OCI-LY1 (cell line): ENCODE data around the gene SUV39H1.

Experiments
- H2AFZ ChIP-seq: fragments of 200-600 bp; sonication (generic), shearing (Covaris generic); 2 replicates; pipeline ENCODE4 v1.6.0; 2014; ENCODE audit warnings: antibody characterized with exemption, mild to moderate bottlenecking, low read length
- H3F3A ChIP-seq: fragments of 200-600 bp; sonication (generic), shearing (Covaris generic); 2 replicates; pipeline ENCODE4 v1.6.0; 2014; ENCODE audit warnings: mild to moderate bottlenecking, antibody characterized with exemption, low read length, moderate library complexity; ENCODE audit not compliant: insufficient read depth
- H3K27ac ChIP-seq: fragments of 200-600 bp; sonication (generic); 2 replicates; pipeline ENCODE4 v1.5.1; 2014; ENCODE audit warnings: low read length, mixed run types, mild to moderate bottlenecking, low read depth; ENCODE audit not compliant: poor library complexity, severe bottlenecking
- H3K27me3 ChIP-seq: fragments of 200-600 bp; sonication (generic); 2 replicates; pipeline ENCODE4 v1.6.0; 2014; ENCODE audit warnings: antibody characterized with exemption, mild to moderate bottlenecking, low read length, moderate library complexity; ENCODE audit not compliant: insufficient read depth
- H3K36me3 ChIP-seq: fragments of 200-600 bp; sonication (generic); 2 replicates; pipeline ENCODE4 v1.6.1; 2014; ENCODE audit warnings: mild to moderate bottlenecking, antibody characterized with exemption, low read length, moderate library complexity, mixed read lengths; ENCODE audit not compliant: insufficient read depth
- H3K4me1 ChIP-seq: fragments of 200-600 bp; sonication (generic); 2 replicates; pipeline ENCODE4 v1.5.1; 2014; ENCODE audit warnings: mild to moderate bottlenecking, low read length, moderate library complexity; ENCODE audit not compliant: insufficient read depth, severe bottlenecking
- H3K4me2 ChIP-seq: fragments of 200-600 bp; sonication (generic), shearing (Covaris generic); 2 replicates; pipeline ENCODE4 v1.6.1; 2014; ENCODE audit warnings: low read length
- H3K4me3 ChIP-seq: fragments of 200-600 bp; sonication (generic); 2 replicates; pipeline ENCODE4 v1.5.1; 2014; ENCODE audit warnings: low read length, low read depth, mild to moderate bottlenecking, mixed read lengths; ENCODE audit not compliant: poor library complexity, severe bottlenecking
- H3K79me2 ChIP-seq: fragments of 200-600 bp; shearing (Covaris generic); 2 replicates; pipeline ENCODE4 v1.6.1; 2016; ENCODE audit warnings: mixed run types, low read length, mixed read lengths; ENCODE audit not compliant: insufficient read depth
- H3K9ac ChIP-seq: fragments of 200-600 bp; sonication (generic), shearing (Covaris generic); 2 replicates; pipeline ENCODE4 v1.6.1; 2014; ENCODE audit warnings: mild to moderate bottlenecking, low read length, mixed read lengths
- H3K9me2 ChIP-seq: fragments of 200-600 bp; sonication (generic), shearing (Covaris generic); 2 replicates; pipeline ENCODE4 v1.6.1; 2014; ENCODE audit warnings: low read depth, mild to moderate bottlenecking, low read length, mixed read lengths
- H3K9me3 ChIP-seq: fragments of 200-600 bp; shearing (Covaris generic); 2 replicates; pipeline ENCODE4 v1.6.1; 2014; ENCODE audit warnings: low read length, mixed read lengths
- H4K20me1 ChIP-seq: fragments of 200-600 bp; sonication (generic), shearing (Covaris generic); 2 replicates; pipeline ENCODE4 v1.6.0; 2016; ENCODE audit warnings: mild to moderate bottlenecking, low read length; ENCODE audit not compliant: insufficient read depth
- CTCF ChIP-seq: fragments of 200-600 bp; sonication (generic), shearing (Covaris generic); IDR thresholded peaks from 2 replicates; pipeline ENCODE4 v1.5.1; 2017; ENCODE audit warnings: mild to moderate bottlenecking, antibody characterized with exemption, low read length, moderate library complexity, mixed read lengths
- EZH2 ChIP-seq: fragments of 200-600 bp; sonication (generic), shearing (Covaris generic); IDR thresholded peaks from 2 replicates; pipeline ENCODE4 v1.8.0; 2017; ENCODE audit warnings: borderline replicate concordance, mixed run types, mild to moderate bottlenecking, antibody characterized with exemption, low read length, moderate library complexity, mixed read lengths

The SUV39H1 gene

GRCh38 chrX:48703642-48704481, 7.3 kb downstream of the SUV39H1 start:
- Histone ChIP-seq H3K4me3 (no peak overlapping the region), H3K36me3 (peaks cover 81% of the 10 kb centered on the region)

GRCh38 chrX:48705871-48706270, 9.3 kb downstream of the SUV39H1 start:
- H3K79me2 ChIP-seq = no peaks in the 10 kb centered on the region
- H3K4me1 ChIP-seq = no peaks in the 10 kb centered on the region
- no peak overlapping the region for H2AFZ ChIP-seq
- H3K36me3 ChIP-seq = peaks cover 61% of the 10 kb centered on the region
- H3K9me3 ChIP-seq = no peaks in the 10 kb centered on the region
- no peak for TF ChIP-seq CTCF
- no peak for TF ChIP-seq EZH2
- H3K4me3 ChIP-seq = no peak overlapping the region
- no peak overlapping the region for H3K9ac ChIP-seq
- no peaks in the 10 kb centered on the region for H3F3A ChIP-seq
- H3K9me2 ChIP-seq = no peaks in the 10 kb centered on the region
- no peaks in the 10 kb centered on the region for H3K27me3 ChIP-seq
- no peak overlapping the region for H3K4me2 ChIP-seq
- H3K27ac ChIP-seq = no peak overlapping the region
- no peaks in the 10 kb centered on the region for H4K20me1 ChIP-seq

More at GRCh38 chrX:48703642-48704481, 7.3 kb downstream of the SUV39H1 start:
- Histone ChIP-seq H3K9me2 (no peaks in the 10 kb centered on the region), H3K4me1 (no peaks in the 10 kb centered on the region), H3K4me2 (no peak overlapping the region), H3K9ac (no peak overlapping the region), H3K9me3 (no peaks in the 10 kb centered on the region), H4K20me1 (no peaks in the 10 kb centered on the region), H3F3A (no peaks in the 10 kb centered on the region), H3K27me3 (no peaks in the 10 kb centered on the region), H3K79me2 (no peaks in the 10 kb centered on the region), H2AFZ (no peak overlapping the region), H3K27ac (no peak overlapping the region)
- TF ChIP-seq EZH2 (no peak), CTCF (no peak)

GRCh38 chrX:48709522-48710112, 13.1 kb downstream of the SUV39H1 start:
- no peaks in the 10 kb centered on the region for H3K9me3 ChIP-seq

More at GRCh38 chrX:48709522-48710112, 13.1 kb downstream of the SUV39H1 start:
- H3K9ac ChIP-seq = no peak overlapping the region
- H2AFZ ChIP-seq = no peak overlapping the region
- no peak overlapping the region for H3K4me3 ChIP-seq
- H3F3A ChIP-seq = no peaks in the 10 kb centered on the region
- H3K27ac ChIP-seq = no peak overlapping the region
- no peaks in the 10 kb centered on the region for H4K20me1 ChIP-seq
- H3K4me2 ChIP-seq = no peak overlapping the region
- H3K27me3 ChIP-seq = no peaks in the 10 kb centered on the region
- H3K79me2 ChIP-seq = no peaks in the 10 kb centered on the region
- H3K9me2 ChIP-seq = no peaks in the 10 kb centered on the region
- H3K36me3 ChIP-seq = peaks cover 26% of the 10 kb centered on the region
- no peak for TF ChIP-seq EZH2
- TF ChIP-seq CTCF = no peak
- no peaks in the 10 kb centered on the region for H3K4me1 ChIP-seq
